Hepatocyte (in vitro differentiated cells): ENCODE measurements around the gene HTT.

Experiments used
- CTCF ChIP-seq: fragments of 200-600 bp; sonication (generic); IDR thresholded peaks from 2 replicates; pipeline ENCODE4 v1.5.1; 2016; ENCODE audit warnings: antibody characterized with exemption, mild to moderate bottlenecking; ENCODE audit not compliant: poor library complexity
- EZH2phosphoT487 ChIP-seq: fragments of 200-600 bp; sonication (generic); IDR thresholded peaks from one replicate; pipeline ENCODE4 v1.6.1; 2018; ENCODE audit warnings: antibody characterized with exemption, mild to moderate bottlenecking, low read depth, moderate library complexity; ENCODE audit not compliant: unreplicated experiment, severe bottlenecking

GRCh38 chr4:3240936-3241522 is 166.5 kb downstream of the HTT start:
- TF ChIP-seq CTCF (no peak), EZH2phosphoT487 (no peak)
